Measurements from ENCODE around the gene TP53I3. TPM values are rescaled to one million over a fixed set of nuclear protein-coding genes. Genes with fewer than 3 reads are reported as not detected.
"Not testable (repeated sequence)": the region's sequence is repeated elsewhere in the genome, so short reads cannot be mapped to it uniquely, and the experiment has no call there.

The TP53I3 gene
- total RNA-seq, 2 experiments from 2014 or later: 3.6 to 3.7 TPM

GRCh38 chr2:24109431-24109830, 24.8 kb upstream of the TP53I3 start:
- H3K4me3 Mint-ChIP-seq; ATAC-seq (ENCODE audit: low read depth); H3K27ac Mint-ChIP-seq; POLR2A ChIA-PET; H3K36me3 Mint-ChIP-seq; H3K27me3 Mint-ChIP-seq; DNase-seq; H3K4me1 Mint-ChIP-seq: not testable (repeated sequence)
- H3K9me3 Mint-ChIP-seq: peaks cover 12% of the 10 kb centered on the region

GRCh38 chr2:24107336-24107735, 22.7 kb upstream of the TP53I3 start:
- no peak overlapping the region for H3K4me3 Mint-ChIP-seq
- ATAC-seq (ENCODE audit: low read depth) (no peak), DNase-seq (no peak)
- no peak overlapping the region for H3K27ac Mint-ChIP-seq
- peaks cover 2% of the 10 kb centered on the region for H3K27me3 Mint-ChIP-seq
- peaks cover 6% of the 10 kb centered on the region for H3K36me3 Mint-ChIP-seq
- peaks cover 17% of the 10 kb centered on the region for H3K9me3 Mint-ChIP-seq
- no peaks in the 10 kb centered on the region for H3K4me1 Mint-ChIP-seq
- POLR2A ChIA-PET: no interaction called here

GRCh38 chr2:24106786-24107185, 22.2 kb upstream of the TP53I3 start:
- POLR2A ChIA-PET: no interaction called here
- H3K9me3 Mint-ChIP-seq: peaks cover 17% of the 10 kb centered on the region
- peaks cover 2% of the 10 kb centered on the region for H3K27me3 Mint-ChIP-seq
- H3K36me3 Mint-ChIP-seq: peaks cover 6% of the 10 kb centered on the region
- no peak overlapping the region for H3K4me3 Mint-ChIP-seq
- DNase-seq (no peak), ATAC-seq (ENCODE audit: low read depth) (no peak)
- H3K27ac Mint-ChIP-seq: no peak overlapping the region
- H3K4me1 Mint-ChIP-seq: no peaks in the 10 kb centered on the region

GRCh38 chr2:24105816-24106215, 21.2 kb upstream of the TP53I3 start:
- Mint-ChIP-seq H3K4me1 (no peaks in the 10 kb centered on the region), H3K9me3 (peaks cover 17% of the 10 kb centered on the region), H3K27me3 (peaks cover 2% of the 10 kb centered on the region), H3K4me3 (no peak overlapping the region), H3K36me3 (peaks cover 6% of the 10 kb centered on the region), H3K27ac (no peak overlapping the region)
- ATAC-seq (ENCODE audit: low read depth) (no peak), DNase-seq (no peak)
- POLR2A ChIA-PET: no interaction called here

GRCh38 chr2:24104906-24105305, 20.3 kb upstream of the TP53I3 start:
- Mint-ChIP-seq H3K27me3 (peaks cover 2% of the 10 kb centered on the region), H3K27ac (no peak overlapping the region), H3K9me3 (peaks cover 17% of the 10 kb centered on the region), H3K4me3 (no peak overlapping the region), H3K36me3 (peaks cover 8% of the 10 kb centered on the region), H3K4me1 (no peaks in the 10 kb centered on the region)
- POLR2A ChIA-PET: no interaction called here
- ATAC-seq (ENCODE audit: low read depth): no peak
- no peak for DNase-seq

GRCh38 chr2:24104110-24104650, 19.5 kb upstream of the TP53I3 start:
- DNase-seq (no peak), ATAC-seq (ENCODE audit: low read depth) (no peak)
- Mint-ChIP-seq H3K4me1 (no peaks in the 10 kb centered on the region), H3K27me3 (peaks cover 2% of the 10 kb centered on the region), H3K4me3 (no peak overlapping the region), H3K9me3 (peaks cover 19% of the 10 kb centered on the region), H3K36me3 (peaks cover 10% of the 10 kb centered on the region), H3K27ac (no peak overlapping the region)
- POLR2A ChIA-PET: no interaction called here

GRCh38 chr2:24102677-24103076, 18.0 kb upstream of the TP53I3 start:
- Mint-ChIP-seq H3K27ac (no peak overlapping the region), H3K4me3 (no peak overlapping the region), H3K9me3 (peaks cover 15% of the 10 kb centered on the region), H3K27me3 (peaks cover 2% of the 10 kb centered on the region), H3K36me3 (peaks cover 9% of the 10 kb centered on the region), H3K4me1 (no peaks in the 10 kb centered on the region)
- POLR2A ChIA-PET: no interaction called here
- ATAC-seq (ENCODE audit: low read depth) (no peak), DNase-seq (no peak)

GRCh38 chr2:24101992-24102391, 17.4 kb upstream of the TP53I3 start:
- Mint-ChIP-seq H3K27me3 (peaks cover 3% of the 10 kb centered on the region), H3K4me1 (no peaks in the 10 kb centered on the region), H3K4me3 (no peak overlapping the region), H3K27ac (no peak overlapping the region), H3K9me3 (peaks cover 14% of the 10 kb centered on the region), H3K36me3 (peaks cover 9% of the 10 kb centered on the region)
- DNase-seq: no peak
- POLR2A ChIA-PET: no interaction called here
- ATAC-seq (ENCODE audit: low read depth): no peak

GRCh38 chr2:24100732-24101131, 16.1 kb upstream of the TP53I3 start:
- H3K27me3 Mint-ChIP-seq; POLR2A ChIA-PET; H3K4me1 Mint-ChIP-seq; DNase-seq; H3K27ac Mint-ChIP-seq; H3K4me3 Mint-ChIP-seq; ATAC-seq (ENCODE audit: low read depth); H3K9me3 Mint-ChIP-seq: not testable (repeated sequence)
- peaks cover 14% of the 10 kb centered on the region for H3K36me3 Mint-ChIP-seq

- H3K27ac Mint-ChIP-seq; POLR2A ChIA-PET; H3K4me1 Mint-ChIP-seq; ATAC-seq (ENCODE audit: low read depth); H3K4me3 Mint-ChIP-seq; H3K27me3 Mint-ChIP-seq; DNase-seq; H3K9me3 Mint-ChIP-seq: not testable (repeated sequence)
- peaks cover 14% of the 10 kb centered on the region for H3K36me3 Mint-ChIP-seq
Measured at GRCh38 chr2:24095171-24095677, 10.6 kb upstream of the TP53I3 start.

GRCh38 chr2:24093270-24093669, 8.6 kb upstream of the TP53I3 start:
- H3K27me3 Mint-ChIP-seq; ATAC-seq (ENCODE audit: low read depth); DNase-seq; H3K4me1 Mint-ChIP-seq; POLR2A ChIA-PET; H3K9me3 Mint-ChIP-seq; H3K27ac Mint-ChIP-seq; H3K4me3 Mint-ChIP-seq: not testable (repeated sequence)
- H3K36me3 Mint-ChIP-seq: peaks cover 12% of the 10 kb centered on the region

- Mint-ChIP-seq H3K4me1 (peaks cover 13% of the 10 kb centered on the region), H3K27ac (no peak overlapping the region), H3K27me3 (no peaks in the 10 kb centered on the region), H3K9me3 (peaks cover 2% of the 10 kb centered on the region), H3K4me3 (no peak overlapping the region), H3K36me3 (peaks cover 4% of the 10 kb centered on the region)
- no peak for ATAC-seq (ENCODE audit: low read depth)
- POLR2A ChIA-PET: no interaction called here
- DNase-seq: no peak
Measured at GRCh38 chr2:24088821-24089359, 4.3 kb upstream of the TP53I3 start.

- DNase-seq (no peak), ATAC-seq (ENCODE audit: low read depth) (no peak)
- Mint-ChIP-seq H3K27me3 (no peaks in the 10 kb centered on the region), H3K4me3 (no peak overlapping the region), H3K36me3 (peaks cover 6% of the 10 kb centered on the region), H3K9me3 (no peaks in the 10 kb centered on the region), H3K27ac (no peak overlapping the region), H3K4me1 (peaks cover 23% of the 10 kb centered on the region)
- POLR2A ChIA-PET: no interaction called here
Measured at GRCh38 chr2:24087032-24087431, 2.4 kb upstream of the TP53I3 start.

GRCh38 chr2:24086241-24086640, 1.6 kb upstream of the TP53I3 start:
- ATAC-seq (ENCODE audit: low read depth): no peak
- POLR2A ChIA-PET: no interaction called here
- Mint-ChIP-seq H3K36me3 (peaks cover 8% of the 10 kb centered on the region), H3K9me3 (no peaks in the 10 kb centered on the region), H3K27ac (no peak overlapping the region), H3K4me1 (peaks cover 23% of the 10 kb centered on the region), H3K27me3 (no peaks in the 10 kb centered on the region), H3K4me3 (no peak overlapping the region)
- DNase-seq: no peak
